ENCODE results near the gene PTPN3.

DNA sequence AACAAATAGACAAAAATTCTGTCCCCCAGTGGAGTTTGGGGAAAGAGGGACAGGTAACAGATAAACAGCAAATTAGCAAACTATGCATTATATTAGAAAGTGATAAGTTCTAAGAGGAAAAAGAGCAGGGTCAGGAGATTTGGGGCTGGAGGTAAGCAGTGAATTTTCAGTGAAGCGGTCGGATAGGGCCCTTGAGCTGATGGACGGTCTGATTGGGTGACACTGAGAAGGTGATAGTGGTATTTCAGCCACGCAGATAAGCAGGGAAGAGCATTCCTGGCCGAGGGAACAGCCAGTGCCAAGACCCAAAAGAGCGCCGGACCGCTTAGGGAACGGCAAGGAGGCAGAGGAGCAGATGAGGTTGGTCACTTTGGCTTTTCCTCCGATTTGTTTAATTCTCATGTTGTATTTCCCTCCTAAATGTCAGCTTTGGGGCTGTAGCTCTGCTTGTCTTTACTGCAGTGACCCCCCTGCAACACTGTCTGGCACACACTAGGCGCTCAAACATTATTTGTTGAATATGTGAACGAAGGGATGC lies 1.1 kb upstream of the PTPN3 start:
- no peak for TF ChIP-seq POLR2A (IDR thresholded peaks at IDR 0.05; ENCODE audit: low read depth, low read length)
- TF ChIP-seq POLR2AphosphoS5 (IDR thresholded peaks at IDR 0.05; ENCODE audit: low read depth, low read length), result no peak
- TF ChIP-seq TAF1 (IDR thresholded peaks at IDR 0.05; ENCODE audit: borderline replicate concordance, low read depth, low read length), result no peak

Data from GM12892 (cell line).